ENCODE measurements around the gene TFRC.

DNA sequence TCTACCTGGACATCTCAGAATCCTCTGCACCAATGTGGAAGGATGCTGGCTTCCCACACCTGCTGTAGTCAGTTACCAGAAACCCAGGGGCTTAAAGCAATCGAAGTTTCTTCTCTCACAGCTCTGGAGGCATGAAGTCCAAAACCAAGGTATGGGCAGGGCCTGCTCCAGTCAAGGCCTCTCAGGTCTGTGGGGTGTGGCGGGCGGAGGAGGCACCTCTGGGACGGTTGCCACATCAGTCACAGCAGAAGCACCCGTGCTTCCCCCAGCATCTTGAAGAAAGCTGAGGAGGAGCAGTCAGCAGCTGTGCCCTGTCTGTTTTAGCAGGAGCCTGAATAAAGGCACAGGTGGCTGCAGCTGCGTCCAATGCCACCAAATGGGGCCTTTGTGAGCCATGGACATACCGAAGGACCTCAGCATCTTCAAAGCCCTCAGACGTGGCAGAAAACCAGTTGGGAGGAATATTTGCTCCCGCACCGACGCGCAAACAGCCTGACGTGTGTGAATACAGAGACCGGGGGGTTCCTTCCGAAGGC is 68.9 kb downstream of the TFRC start:
- TF ChIP-seq, protein P1, sequence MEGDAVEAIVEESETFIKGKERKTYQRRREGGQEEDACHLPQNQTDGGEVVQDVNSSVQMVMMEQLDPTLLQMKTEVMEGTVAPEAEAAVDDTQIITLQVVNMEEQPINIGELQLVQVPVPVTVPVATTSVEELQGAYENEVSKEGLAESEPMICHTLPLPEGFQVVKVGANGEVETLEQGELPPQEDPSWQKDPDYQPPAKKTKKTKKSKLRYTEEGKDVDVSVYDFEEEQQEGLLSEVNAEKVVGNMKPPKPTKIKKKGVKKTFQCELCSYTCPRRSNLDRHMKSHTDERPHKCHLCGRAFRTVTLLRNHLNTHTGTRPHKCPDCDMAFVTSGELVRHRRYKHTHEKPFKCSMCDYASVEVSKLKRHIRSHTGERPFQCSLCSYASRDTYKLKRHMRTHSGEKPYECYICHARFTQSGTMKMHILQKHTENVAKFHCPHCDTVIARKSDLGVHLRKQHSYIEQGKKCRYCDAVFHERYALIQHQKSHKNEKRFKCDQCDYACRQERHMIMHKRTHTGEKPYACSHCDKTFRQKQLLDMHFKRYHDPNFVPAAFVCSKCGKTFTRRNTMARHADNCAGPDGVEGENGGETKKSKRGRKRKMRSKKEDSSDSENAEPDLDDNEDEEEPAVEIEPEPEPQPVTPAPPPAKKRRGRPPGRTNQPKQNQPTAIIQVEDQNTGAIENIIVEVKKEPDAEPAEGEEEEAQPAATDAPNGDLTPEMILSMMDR (IDR thresholded peaks at IDR 0.05), result no peak
- no peak for TF ChIP-seq POLR2AphosphoS5 (IDR thresholded peaks at IDR 0.05)
